ENCODE results near the gene JADE1.

DNA sequence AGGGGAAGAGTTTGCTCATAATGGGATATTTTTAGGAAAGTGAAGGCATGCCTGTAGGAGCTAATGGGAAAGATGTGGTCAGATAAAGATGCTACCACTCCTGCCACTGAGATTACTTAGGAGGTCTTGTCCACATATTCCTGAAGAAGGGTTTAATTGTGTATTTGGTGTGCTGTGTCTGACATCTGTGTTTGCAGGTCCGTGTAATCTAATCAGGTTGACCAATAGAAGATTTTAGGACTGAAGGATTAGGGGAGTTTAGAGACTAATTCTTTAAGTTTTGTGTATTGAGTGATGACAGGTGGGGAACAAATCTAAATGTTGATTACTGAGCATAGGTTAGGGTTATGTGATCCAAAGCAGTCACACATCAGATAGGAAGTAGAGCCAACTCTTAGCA, 57.2 kb downstream of the JADE1 start:
- TF ChIP-seq, protein P1, sequence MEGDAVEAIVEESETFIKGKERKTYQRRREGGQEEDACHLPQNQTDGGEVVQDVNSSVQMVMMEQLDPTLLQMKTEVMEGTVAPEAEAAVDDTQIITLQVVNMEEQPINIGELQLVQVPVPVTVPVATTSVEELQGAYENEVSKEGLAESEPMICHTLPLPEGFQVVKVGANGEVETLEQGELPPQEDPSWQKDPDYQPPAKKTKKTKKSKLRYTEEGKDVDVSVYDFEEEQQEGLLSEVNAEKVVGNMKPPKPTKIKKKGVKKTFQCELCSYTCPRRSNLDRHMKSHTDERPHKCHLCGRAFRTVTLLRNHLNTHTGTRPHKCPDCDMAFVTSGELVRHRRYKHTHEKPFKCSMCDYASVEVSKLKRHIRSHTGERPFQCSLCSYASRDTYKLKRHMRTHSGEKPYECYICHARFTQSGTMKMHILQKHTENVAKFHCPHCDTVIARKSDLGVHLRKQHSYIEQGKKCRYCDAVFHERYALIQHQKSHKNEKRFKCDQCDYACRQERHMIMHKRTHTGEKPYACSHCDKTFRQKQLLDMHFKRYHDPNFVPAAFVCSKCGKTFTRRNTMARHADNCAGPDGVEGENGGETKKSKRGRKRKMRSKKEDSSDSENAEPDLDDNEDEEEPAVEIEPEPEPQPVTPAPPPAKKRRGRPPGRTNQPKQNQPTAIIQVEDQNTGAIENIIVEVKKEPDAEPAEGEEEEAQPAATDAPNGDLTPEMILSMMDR (IDR thresholded peaks at IDR 0.05; ENCODE audit: insufficient read depth, low read length, poor library complexity, severe bottlenecking) = no peak
- TF ChIP-seq EZH2phosphoT487 (conservative IDR thresholded peaks at IDR 0.05; ENCODE audit: low read length) = no peak
